ENCODE measurements around the gene ADAM12.

The ADAM12 gene

DNA sequence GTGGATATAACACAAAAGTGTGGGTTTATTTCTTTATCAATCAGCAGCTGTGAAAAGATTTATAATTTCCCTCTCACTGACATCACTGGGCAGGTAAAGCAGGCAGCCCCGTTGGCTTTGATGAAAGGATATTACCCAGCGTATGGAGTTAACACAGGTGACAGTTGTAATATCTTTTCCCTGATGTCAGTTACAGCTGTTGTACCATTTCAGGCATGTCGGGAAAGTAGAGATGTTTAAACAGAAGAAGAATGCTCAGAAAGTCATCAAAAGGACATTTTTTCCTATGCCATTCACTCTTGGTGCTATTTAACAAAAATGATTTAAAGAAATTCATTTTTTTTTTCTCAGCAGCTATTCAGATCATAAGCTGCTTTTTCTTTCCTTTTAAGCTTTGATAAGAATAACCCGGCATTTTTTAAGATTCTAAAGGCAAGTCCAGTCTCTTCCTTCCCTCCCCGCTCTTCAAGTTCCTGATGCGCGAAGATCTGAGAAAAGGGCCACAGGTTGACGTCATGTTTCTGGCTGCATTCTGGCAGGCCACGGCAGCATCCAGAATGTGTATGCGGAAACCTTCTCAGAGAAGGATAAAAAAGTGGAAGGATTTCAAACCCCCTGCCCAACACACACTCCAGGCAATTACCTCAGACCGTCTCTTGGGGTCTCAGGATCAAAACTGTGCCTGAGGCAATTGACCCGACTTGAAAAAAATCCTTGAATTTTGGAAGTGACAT, 32.5 kb upstream of the ADAM12 start:
- Mint-ChIP-seq H3K36me3 (ENCODE audit: low read depth) (no peaks in the 10 kb centered on the region), H3K9me3 (peaks cover 18% of the 10 kb centered on the region), H3K4me1 (ENCODE audit: low read depth) (no peaks in the 10 kb centered on the region), H3K27ac (no peak overlapping the region), H3K4me3 (no peak overlapping the region), H3K27me3 (ENCODE audit: low read depth) (no peaks in the 10 kb centered on the region)

DNA sequence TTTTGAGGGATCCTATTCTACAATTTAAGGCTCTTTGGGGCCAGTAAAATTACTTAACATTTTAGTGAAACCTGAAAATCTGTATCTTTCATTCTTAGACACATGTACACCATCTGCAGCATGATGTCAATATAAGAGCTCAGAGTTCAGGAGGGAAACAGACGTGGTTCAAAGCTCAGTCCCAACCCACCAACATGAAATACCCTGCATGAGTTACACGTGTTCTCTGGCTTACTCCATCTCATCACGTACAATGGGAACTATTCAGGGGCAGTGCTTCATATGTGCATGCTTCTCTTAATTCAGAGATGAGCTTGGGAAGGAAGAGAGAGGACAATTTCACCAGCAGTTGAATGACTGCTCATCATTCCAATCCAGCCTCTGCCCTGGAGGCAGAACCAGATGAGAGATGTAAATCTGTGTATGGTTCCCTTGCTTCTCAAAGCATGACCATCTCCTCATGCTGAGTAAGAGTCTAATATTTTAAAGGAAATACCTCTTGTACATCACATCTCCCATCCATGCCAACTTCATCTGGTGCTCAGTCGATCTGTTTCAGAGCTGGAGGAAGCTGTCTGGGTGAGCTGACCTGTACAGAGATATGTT, 29.0 kb upstream of the ADAM12 start:
- no peaks in the 10 kb centered on the region for H3K36me3 Mint-ChIP-seq (ENCODE audit: low read depth)
- H3K9me3 Mint-ChIP-seq = peaks cover 7% of the 10 kb centered on the region
- H3K27me3 Mint-ChIP-seq (ENCODE audit: low read depth) = no peaks in the 10 kb centered on the region
- H3K27ac Mint-ChIP-seq = no peak overlapping the region
- no peak overlapping the region for H3K4me3 Mint-ChIP-seq
- H3K4me1 Mint-ChIP-seq (ENCODE audit: low read depth) = no peaks in the 10 kb centered on the region

DNA sequence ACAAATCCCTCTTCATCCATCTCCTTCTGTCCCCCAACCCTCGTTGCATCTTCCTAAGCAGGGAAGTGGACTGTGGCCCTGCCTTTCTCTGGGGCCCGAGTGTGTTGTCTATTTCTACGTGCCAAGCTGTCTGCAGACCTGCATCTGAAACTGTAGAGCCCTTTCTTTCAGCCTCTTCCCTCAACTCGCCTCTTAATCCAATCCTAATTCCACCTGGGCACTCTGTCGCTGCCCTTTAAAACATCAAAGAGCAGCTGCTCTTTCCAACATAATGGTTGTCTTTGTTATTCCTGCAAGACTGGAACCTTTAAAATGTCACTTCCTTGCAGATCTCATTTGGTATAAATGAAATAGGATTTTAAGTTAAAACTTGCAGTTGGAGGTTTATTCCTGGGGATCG, 21.5 kb upstream of the ADAM12 start:
- Mint-ChIP-seq H3K27ac (no peak overlapping the region), H3K4me1 (ENCODE audit: low read depth) (no peaks in the 10 kb centered on the region), H3K27me3 (ENCODE audit: low read depth) (no peaks in the 10 kb centered on the region), H3K36me3 (ENCODE audit: low read depth) (no peaks in the 10 kb centered on the region), H3K4me3 (no peak overlapping the region), H3K9me3 (no peaks in the 10 kb centered on the region)

DNA sequence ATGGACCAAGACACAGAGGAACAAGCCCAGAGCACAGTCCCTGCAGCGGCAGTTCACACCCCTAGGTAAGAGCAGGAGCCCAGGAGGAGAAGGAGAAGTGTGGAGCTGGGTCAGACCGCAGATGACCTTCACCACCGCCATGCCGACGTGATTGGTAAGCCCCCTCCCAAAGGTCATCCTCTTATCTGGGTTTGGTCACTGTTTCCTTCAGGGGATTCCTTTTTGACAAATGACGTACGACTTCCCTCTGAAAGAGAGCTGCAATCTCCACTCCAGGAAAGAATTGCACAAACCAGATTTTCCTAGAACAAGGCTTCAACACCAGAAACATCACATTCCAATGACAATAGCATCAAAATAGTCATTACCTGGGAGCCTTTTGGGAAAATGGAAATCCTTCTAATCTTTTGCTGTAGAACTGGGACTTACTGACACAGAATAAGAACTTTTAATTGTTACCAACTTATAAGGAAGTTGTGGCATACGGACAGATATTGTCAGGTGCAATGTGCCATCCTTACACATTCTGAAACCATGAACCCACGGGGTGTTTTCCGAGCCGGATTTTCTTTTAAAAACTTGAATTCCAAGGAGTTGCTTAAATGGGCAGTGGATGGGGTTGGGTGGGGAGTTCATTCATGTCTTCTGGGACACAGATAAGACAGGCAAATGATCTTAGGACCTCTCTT, 20.8 kb upstream of the ADAM12 start:
- Mint-ChIP-seq H3K27me3 (ENCODE audit: low read depth) (no peaks in the 10 kb centered on the region), H3K27ac (no peak overlapping the region), H3K4me3 (no peak overlapping the region), H3K4me1 (ENCODE audit: low read depth) (no peaks in the 10 kb centered on the region), H3K36me3 (ENCODE audit: low read depth) (no peaks in the 10 kb centered on the region), H3K9me3 (no peaks in the 10 kb centered on the region)

DNA sequence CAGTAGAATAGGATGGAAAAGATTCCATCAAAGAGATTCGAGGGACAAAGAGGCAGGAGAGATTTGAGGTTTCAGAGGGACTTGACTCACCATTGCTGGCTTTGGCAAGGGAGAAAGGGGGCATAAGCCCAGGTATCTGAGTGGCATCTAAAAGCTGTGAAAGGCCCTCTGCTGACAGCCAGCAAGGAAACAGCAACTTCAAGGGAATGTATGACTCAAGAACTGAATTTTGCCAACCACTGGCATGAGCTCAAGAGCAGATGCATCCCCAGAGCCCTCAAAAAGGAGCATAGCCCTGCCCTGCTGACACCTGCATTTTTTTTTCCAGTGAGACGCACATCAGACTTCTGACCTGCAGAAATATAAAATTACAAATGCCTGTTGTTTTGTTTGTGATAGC, 19.6 kb upstream of the ADAM12 start:
- H3K27me3 Mint-ChIP-seq (ENCODE audit: low read depth) = no peaks in the 10 kb centered on the region
- H3K36me3 Mint-ChIP-seq (ENCODE audit: low read depth) = no peaks in the 10 kb centered on the region
- no peak overlapping the region for H3K4me3 Mint-ChIP-seq
- H3K4me1 Mint-ChIP-seq (ENCODE audit: low read depth) = no peaks in the 10 kb centered on the region
- no peak overlapping the region for H3K27ac Mint-ChIP-seq
- no peaks in the 10 kb centered on the region for H3K9me3 Mint-ChIP-seq

DNA sequence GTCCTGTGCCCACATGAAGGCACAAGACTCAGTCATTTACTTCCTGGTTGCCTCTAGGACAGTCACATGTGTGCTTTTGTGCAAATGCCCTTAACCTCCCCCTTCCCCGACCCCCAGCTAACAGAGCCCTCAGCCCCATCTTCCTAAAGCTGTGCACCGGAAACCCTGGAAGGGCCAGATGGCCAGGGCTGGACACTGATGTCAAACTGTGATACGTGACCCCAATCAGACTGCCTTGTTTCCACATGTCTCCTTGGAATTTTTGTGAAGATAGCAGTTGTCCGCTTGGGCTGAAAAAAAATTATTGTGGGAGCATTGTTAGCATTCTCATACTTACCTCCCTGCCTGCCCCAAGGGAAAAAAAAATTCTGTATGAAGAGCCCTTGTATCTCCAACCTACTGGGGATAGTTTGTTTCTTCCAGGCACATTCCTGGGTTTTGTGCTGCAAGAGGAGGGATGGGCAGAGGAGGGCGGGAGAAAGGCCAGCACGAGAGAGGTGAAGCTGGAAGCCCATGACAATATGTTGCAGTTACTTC, 17.0 kb upstream of the ADAM12 start:
- H3K4me1 Mint-ChIP-seq (ENCODE audit: low read depth) = no peaks in the 10 kb centered on the region
- H3K27me3 Mint-ChIP-seq (ENCODE audit: low read depth) = no peaks in the 10 kb centered on the region
- H3K36me3 Mint-ChIP-seq (ENCODE audit: low read depth) = no peaks in the 10 kb centered on the region
- no peak overlapping the region for H3K4me3 Mint-ChIP-seq
- no peaks in the 10 kb centered on the region for H3K9me3 Mint-ChIP-seq
- no peak overlapping the region for H3K27ac Mint-ChIP-seq

DNA sequence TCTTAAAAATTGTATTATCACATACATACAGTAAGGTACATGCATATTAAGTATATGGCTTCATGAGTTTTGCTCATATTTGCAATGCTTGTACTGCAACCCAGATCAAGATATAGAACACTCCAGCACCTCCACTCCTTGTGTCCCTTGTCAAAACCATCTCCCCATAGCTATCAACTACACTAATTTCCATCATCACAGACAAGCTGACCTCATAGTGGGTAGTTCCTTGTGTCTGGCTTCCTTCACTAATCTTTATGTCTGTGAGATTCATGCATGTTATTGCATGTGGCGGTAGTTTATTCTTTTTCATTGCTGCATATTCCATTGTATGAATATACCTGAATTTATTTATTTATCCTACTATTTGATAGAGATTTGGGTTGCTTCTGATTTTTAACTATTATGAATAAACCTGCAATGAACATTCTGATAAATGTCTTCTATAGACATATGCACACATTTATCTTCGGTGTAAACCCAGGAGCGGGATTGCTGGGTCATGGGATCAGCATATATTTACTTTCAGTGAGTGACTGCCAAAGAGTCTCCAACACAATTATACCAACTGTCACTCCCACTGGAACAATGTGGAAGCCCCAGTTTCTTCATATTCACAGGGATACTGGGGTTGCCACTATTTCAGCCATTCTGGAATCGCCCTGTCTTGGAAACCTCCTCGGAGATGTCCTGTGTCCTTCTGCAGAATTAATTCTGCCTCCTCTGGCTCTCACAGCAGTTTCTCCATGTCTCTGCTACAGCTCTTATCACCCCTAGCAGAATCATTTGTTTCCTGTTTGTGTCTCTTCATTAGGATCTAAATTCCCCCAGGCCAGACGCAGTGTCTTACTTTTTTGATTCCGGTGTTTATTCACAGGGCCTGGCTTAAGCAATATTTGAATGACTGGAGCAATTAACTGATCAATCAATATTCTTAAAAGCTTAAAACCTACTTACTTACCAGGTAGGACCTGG, 14.7 kb upstream of the ADAM12 start:
- no peaks in the 10 kb centered on the region for H3K27me3 Mint-ChIP-seq (ENCODE audit: low read depth)
- H3K4me3 Mint-ChIP-seq = no peak overlapping the region
- no peaks in the 10 kb centered on the region for H3K9me3 Mint-ChIP-seq
- H3K27ac Mint-ChIP-seq = no peak overlapping the region
- no peaks in the 10 kb centered on the region for H3K4me1 Mint-ChIP-seq (ENCODE audit: low read depth)
- H3K36me3 Mint-ChIP-seq (ENCODE audit: low read depth) = no peaks in the 10 kb centered on the region

DNA sequence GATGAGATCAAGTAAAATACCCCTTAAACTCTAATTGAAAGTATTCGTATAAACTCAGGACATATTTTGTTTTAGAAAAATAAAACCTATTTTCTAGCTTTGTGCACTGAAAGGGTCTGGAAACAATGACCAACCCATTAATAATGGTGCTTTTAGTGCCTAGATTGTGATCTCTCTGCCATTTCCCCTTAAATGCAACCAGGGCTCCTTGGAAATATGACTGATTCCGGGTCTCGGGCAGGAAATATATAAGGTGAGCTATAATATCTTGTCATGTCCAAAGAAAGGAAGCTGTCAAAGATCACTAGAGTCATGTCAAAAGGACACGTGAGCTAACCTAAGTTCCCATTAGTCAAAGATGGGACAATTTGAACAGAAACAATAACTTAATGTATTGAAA, 12.4 kb upstream of the ADAM12 start:
- Mint-ChIP-seq H3K4me1 (ENCODE audit: low read depth) (no peaks in the 10 kb centered on the region), H3K9me3 (peaks cover 2% of the 10 kb centered on the region), H3K27me3 (ENCODE audit: low read depth) (no peaks in the 10 kb centered on the region), H3K4me3 (no peak overlapping the region), H3K36me3 (ENCODE audit: low read depth) (no peaks in the 10 kb centered on the region), H3K27ac (no peak overlapping the region)

DNA sequence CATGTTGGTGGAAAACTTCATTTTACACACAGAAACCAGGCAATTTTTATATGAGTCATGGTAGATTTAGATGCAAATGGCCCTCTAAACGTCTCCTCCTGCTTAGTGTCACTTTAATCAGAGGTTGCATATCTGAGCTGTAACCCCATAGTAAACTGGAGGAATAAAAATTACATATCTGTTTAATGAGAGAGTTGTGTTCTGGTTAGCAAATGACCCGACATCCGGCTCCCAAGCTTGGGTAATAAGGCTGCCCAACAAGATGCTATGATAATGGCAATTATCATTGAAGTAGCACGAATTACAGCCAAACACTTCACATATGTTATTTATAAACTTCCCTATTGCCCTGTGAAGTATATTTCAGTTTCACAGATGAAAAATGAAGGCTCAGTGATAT, 10.6 kb upstream of the ADAM12 start:
- H3K4me3 Mint-ChIP-seq = no peak overlapping the region
- peaks cover 6% of the 10 kb centered on the region for H3K9me3 Mint-ChIP-seq
- no peaks in the 10 kb centered on the region for H3K4me1 Mint-ChIP-seq (ENCODE audit: low read depth)
- no peaks in the 10 kb centered on the region for H3K27me3 Mint-ChIP-seq (ENCODE audit: low read depth)
- no peaks in the 10 kb centered on the region for H3K36me3 Mint-ChIP-seq (ENCODE audit: low read depth)
- H3K27ac Mint-ChIP-seq = no peak overlapping the region

DNA sequence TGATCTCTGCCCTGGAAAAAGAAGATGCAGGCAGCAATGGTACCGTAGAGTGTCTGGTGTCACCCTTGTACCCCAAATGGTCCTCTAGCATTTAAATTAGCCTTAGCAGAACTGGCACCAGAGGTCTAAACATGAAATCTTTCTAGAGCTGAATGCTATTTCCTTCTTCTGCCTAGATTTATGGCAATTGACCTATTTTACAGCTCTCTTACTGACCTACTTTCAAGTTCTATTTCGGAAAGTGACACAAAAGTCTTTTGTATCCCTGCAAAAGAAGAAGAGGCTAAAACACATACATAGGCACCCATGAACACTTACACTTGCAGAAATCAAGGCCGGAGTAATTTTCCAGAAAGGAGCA, 10.1 kb upstream of the ADAM12 start:
- Mint-ChIP-seq H3K9me3 (peaks cover 6% of the 10 kb centered on the region), H3K36me3 (ENCODE audit: low read depth) (no peaks in the 10 kb centered on the region), H3K4me1 (ENCODE audit: low read depth) (no peaks in the 10 kb centered on the region), H3K4me3 (no peak overlapping the region), H3K27me3 (ENCODE audit: low read depth) (no peaks in the 10 kb centered on the region), H3K27ac (no peak overlapping the region)

DNA sequence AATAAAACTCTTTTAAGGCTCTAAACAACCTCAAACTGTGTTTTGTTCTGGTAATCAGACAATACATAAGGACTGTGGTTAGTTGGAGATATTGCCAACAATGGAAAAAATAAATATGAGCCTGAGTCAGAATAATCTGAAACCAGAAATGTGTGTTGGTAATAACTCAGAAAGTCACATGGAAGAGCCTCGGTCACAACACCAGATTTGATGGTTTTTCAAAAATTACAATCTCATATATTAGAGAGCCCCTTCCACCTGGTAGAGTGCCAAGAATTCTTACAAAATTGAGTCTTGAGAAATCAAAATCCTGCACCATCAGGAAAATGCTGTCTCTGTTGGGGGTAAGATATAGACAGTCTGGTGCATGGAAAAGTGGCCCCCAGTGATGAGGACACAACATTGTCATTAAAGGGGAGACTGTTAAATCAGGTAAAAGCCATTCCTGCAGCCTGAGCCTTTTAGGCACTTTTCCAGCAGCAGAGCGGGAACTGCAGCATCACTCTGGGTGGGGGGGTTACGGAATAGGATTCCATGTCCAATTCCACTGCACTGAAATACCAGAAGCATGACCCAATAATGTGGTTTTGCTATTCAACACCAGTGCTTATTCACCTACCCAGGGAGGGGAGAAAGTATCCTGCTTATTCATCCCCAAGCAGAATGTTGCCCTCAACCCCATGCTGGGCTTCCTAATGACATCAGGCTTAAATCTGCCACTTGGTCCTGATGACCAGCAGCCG, 9.5 kb upstream of the ADAM12 start:
- Mint-ChIP-seq H3K36me3 (ENCODE audit: low read depth) (no peaks in the 10 kb centered on the region), H3K4me1 (ENCODE audit: low read depth) (no peaks in the 10 kb centered on the region), H3K27ac (no peak overlapping the region)

DNA sequence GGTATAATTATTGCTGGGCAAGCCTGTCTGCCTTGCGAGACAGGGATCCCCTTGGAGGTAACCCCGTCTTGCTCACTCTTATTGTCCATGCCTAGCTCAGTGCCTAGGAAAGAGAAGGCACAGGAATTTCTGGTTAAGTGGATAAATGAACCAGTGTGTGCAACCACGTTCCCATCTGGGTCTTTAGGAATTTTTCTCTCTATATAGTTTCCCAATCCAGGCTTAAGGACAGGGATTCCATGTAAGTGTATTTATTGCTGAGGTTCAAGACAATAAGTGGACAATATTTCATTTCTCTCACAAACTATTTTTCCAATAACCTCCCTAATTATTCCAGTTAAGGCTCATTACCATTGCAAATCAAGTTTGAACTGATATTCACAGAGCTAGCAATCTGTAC, 8.9 kb upstream of the ADAM12 start:
- H3K27ac Mint-ChIP-seq = no peak overlapping the region
- no peaks in the 10 kb centered on the region for H3K27me3 Mint-ChIP-seq (ENCODE audit: low read depth)
- no peaks in the 10 kb centered on the region for H3K36me3 Mint-ChIP-seq (ENCODE audit: low read depth)
- H3K9me3 Mint-ChIP-seq = peaks cover 6% of the 10 kb centered on the region
- no peaks in the 10 kb centered on the region for H3K4me1 Mint-ChIP-seq (ENCODE audit: low read depth)
- no peak overlapping the region for H3K4me3 Mint-ChIP-seq

More for the DNA sequence above, 9.5 kb upstream of the ADAM12 start:
- Mint-ChIP-seq H3K27me3 (ENCODE audit: low read depth) (no peaks in the 10 kb centered on the region), H3K9me3 (peaks cover 6% of the 10 kb centered on the region), H3K4me3 (no peak overlapping the region)

DNA sequence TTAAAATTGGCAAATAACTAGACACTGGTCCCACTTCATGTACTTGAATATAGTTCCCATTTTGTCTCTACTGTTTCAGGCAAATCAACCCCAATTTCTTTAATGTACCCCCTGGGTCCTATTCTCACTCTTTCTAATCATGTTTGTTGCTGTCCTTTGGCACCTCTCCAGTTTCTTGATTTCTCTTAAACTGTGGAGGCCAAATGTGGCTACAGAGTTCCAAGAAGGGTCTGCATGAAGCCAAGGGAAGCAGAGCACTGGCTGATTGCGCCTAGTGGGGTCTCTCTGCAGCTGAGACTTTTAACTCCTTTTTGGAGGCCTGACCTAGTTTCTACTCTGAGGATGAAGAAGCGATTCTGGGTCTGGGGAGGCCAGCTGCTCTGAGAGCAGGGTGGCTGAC, 6.7 kb upstream of the ADAM12 start:
- H3K36me3 Mint-ChIP-seq (ENCODE audit: low read depth) = no peaks in the 10 kb centered on the region

DNA sequence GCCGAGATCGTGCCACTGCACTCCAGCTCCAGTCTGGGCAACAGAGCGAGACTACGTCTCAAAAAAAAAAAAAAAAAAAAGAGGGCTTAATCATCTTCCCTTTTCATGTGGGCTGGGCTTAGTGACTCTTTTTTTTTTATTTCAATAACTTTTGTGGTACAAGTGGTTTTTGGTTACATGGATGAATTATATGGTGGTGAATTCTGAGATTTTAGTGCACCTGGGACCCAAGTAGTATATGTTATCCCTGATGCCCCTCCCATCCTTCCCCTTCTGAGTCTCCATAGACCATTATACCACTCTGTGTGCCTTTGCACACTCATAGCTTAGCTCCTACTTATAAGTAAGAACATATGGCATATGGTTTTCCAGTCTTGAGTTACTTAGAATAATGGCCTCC, 4.8 kb upstream of the ADAM12 start:
- H3K36me3 Mint-ChIP-seq (ENCODE audit: low read depth) = no peaks in the 10 kb centered on the region
- no peaks in the 10 kb centered on the region for H3K4me1 Mint-ChIP-seq (ENCODE audit: low read depth)
- H3K9me3 Mint-ChIP-seq = peaks cover 6% of the 10 kb centered on the region
- no peak overlapping the region for H3K27ac Mint-ChIP-seq
- H3K4me3 Mint-ChIP-seq = no peak overlapping the region
- peaks cover 16% of the 10 kb centered on the region for H3K27me3 Mint-ChIP-seq (ENCODE audit: low read depth)

More for the DNA sequence above, 6.7 kb upstream of the ADAM12 start:
- peaks cover 6% of the 10 kb centered on the region for H3K9me3 Mint-ChIP-seq
- H3K4me3 Mint-ChIP-seq = no peak overlapping the region
- H3K27me3 Mint-ChIP-seq (ENCODE audit: low read depth) = peaks cover 4% of the 10 kb centered on the region
- H3K27ac Mint-ChIP-seq = no peak overlapping the region
- no peaks in the 10 kb centered on the region for H3K4me1 Mint-ChIP-seq (ENCODE audit: low read depth)
